ENCODE measurements around the gene CCNA2.

DNA sequence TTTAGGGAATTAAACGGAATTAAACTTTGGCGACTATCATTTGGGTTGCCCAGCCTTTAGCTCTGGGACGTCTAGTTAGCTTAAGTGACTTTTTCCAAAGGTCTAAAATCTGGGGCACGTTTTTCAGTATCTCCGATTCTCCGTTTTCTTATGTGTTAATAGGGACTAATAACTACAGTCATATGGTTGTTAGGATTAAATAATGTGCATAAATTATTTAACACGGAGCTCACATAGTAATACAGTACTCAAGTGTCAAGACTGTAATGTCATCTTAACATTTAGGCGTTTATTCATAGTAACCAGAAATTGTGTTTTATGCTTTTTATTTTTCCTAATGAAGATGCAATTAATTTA lies 466 bp upstream of the CCNA2 start:
- TF ChIP-seq EZH2 (IDR thresholded peaks at IDR 0.05; ENCODE audit: low read length, unreplicated experiment) = no peak
- TF ChIP-seq EZH2phosphoT487 (IDR thresholded peaks at IDR 0.05; ENCODE audit: borderline replicate concordance, low read length) = no peak

Data from PC-3 (cell line).